Trophoblast cell (in vitro differentiated cells and primary cell): ENCODE data around the gene SLC5A12. TPM values are rescaled to one million over a fixed set of nuclear protein-coding genes. Genes with fewer than 3 reads are reported as not detected.

Experiments used
- DNase-seq, 2 donors: peaks; one replicate each; pipeline ENCODE4 v3.0.0-alpha.2; 2016
- H2AFZ ChIP-seq: 2 replicates; pipeline ENCODE4 v1.6.1; 2013; ENCODE audit warnings: low read length, moderate library complexity, mild to moderate bottlenecking; ENCODE audit not compliant: insufficient read depth, poor library complexity
- H2AK5ac ChIP-seq: 2 replicates; pipeline ENCODE4 v1.6.1; 2013; ENCODE audit warnings: mild to moderate bottlenecking, low read length
- H2BK120ac ChIP-seq: 2 replicates; pipeline ENCODE4 v1.6.1; 2013; ENCODE audit warnings: low read length, mild to moderate bottlenecking, moderate library complexity; ENCODE audit not compliant: insufficient read depth, poor library complexity
- H2BK12ac ChIP-seq: 2 replicates; pipeline ENCODE4 v1.6.1; 2013; ENCODE audit warnings: mild to moderate bottlenecking, low read length, moderate library complexity
- H2BK5ac ChIP-seq: 2 replicates; pipeline ENCODE4 v1.6.1; 2013; ENCODE audit warnings: low read length, low read depth, moderate library complexity, mild to moderate bottlenecking; ENCODE audit not compliant: poor library complexity
- H3K14ac ChIP-seq: 2 replicates; pipeline ENCODE4 v1.6.1; 2013; ENCODE audit warnings: mild to moderate bottlenecking, low read length
- H3K18ac ChIP-seq: 2 replicates; pipeline ENCODE4 v1.6.1; 2013; ENCODE audit warnings: mild to moderate bottlenecking, low read length
- H3K23ac ChIP-seq: 2 replicates; pipeline ENCODE4 v1.6.1; 2013; ENCODE audit warnings: low read length
- H3K27ac ChIP-seq: 2 replicates; pipeline ENCODE4 v1.5.1; 2013; ENCODE audit warnings: low read depth, mild to moderate bottlenecking, inconsistent platforms, low read length, moderate library complexity
- H3K27me3 ChIP-seq: 2 replicates; pipeline ENCODE4 v1.6.1; 2013; ENCODE audit warnings: inconsistent platforms, mild to moderate bottlenecking, low read length, moderate library complexity; ENCODE audit not compliant: insufficient read depth
- H3K36me3 ChIP-seq, 2 experiments: 1 replicate in 1 of 2; 2 replicates in 1 of 2; pipeline ENCODE4 v1.6.1; 2013; ENCODE audit warnings: low read length in 2 of 2, mild to moderate bottlenecking in 2 of 2, moderate library complexity in 1 of 2; ENCODE audit not compliant: insufficient read depth in 2 of 2, control insufficient read depth in 1 of 2
- H3K4ac ChIP-seq: 2 replicates; pipeline ENCODE4 v1.6.1; 2013; ENCODE audit warnings: low read depth, mild to moderate bottlenecking, low read length, moderate library complexity
- H3K4me1 ChIP-seq, 2 experiments: 1 replicate in 1 of 2; 2 replicates in 1 of 2; pipeline ENCODE4 v1.6.1; 2013; ENCODE audit warnings: low read length in 2 of 2, mild to moderate bottlenecking in 2 of 2, moderate library complexity in 1 of 2; ENCODE audit not compliant: insufficient read depth in 2 of 2, control insufficient read depth in 1 of 2
- H3K4me2 ChIP-seq: 2 replicates; pipeline ENCODE4 v1.6.1; 2013; ENCODE audit warnings: inconsistent platforms, mild to moderate bottlenecking, low read length, moderate library complexity
- H3K4me3 ChIP-seq: 2 replicates; pipeline ENCODE4 v1.5.1; 2013; ENCODE audit warnings: mild to moderate bottlenecking, low read depth, low read length, inconsistent platforms
- H3K79me1 ChIP-seq: one replicate; pipeline ENCODE4 v1.6.1; 2013; ENCODE audit warnings: low read length
- H3K79me2 ChIP-seq: 2 replicates; pipeline ENCODE4 v1.6.1; 2013; ENCODE audit warnings: low read length, mild to moderate bottlenecking; ENCODE audit not compliant: control insufficient read depth, insufficient read depth, poor library complexity
- H3K9ac ChIP-seq: 2 replicates; pipeline ENCODE4 v1.6.1; 2013; ENCODE audit warnings: mild to moderate bottlenecking, low read length
- H3K9me3 ChIP-seq: 2 replicates; pipeline ENCODE4 v1.6.1; 2013; ENCODE audit warnings: low read depth, mild to moderate bottlenecking, control low read depth, inconsistent platforms, low read length; ENCODE audit not compliant: insufficient read depth
- H4K12ac ChIP-seq: 2 replicates; pipeline ENCODE4 v1.6.1; 2013; ENCODE audit warnings: low read depth, mild to moderate bottlenecking, low read length, moderate library complexity
- H4K8ac ChIP-seq: 2 replicates; pipeline ENCODE4 v1.6.1; 2013; ENCODE audit warnings: low read depth, mild to moderate bottlenecking, low read length, moderate library complexity
- H4K91ac ChIP-seq: one replicate; pipeline ENCODE4 v1.6.1; 2013; ENCODE audit warnings: low read depth, mild to moderate bottlenecking, low read length, moderate library complexity
- WGBS: extraction: QIAGEN DNeasy Blood & Tissue Kit; methylation state at CpG from one replicate; pipeline ENCODE4 v1.1.7; 2013; ENCODE audit warnings: missing lambda C conversion rate; ENCODE audit not compliant: insufficient read length, insufficient coverage; ENCODE audit errors: extremely low coverage; 5-methylcytosine and 5-hydroxymethylcytosine counted together
- polyA plus RNA-seq: library from polyadenylated mRNA; stranded (reverse); fragments of 200-250 nt; gene quantifications from 2 replicates; pipeline ENCODE4 v1.2.3, GENCODE V29; 2013

The SLC5A12 gene
- 0.17 and 0.22 TPM in 2 replicates for polyA plus RNA-seq

GRCh38 chr11:26721948-26722475 is at the start of gene SLC5A12:
TSS of gene SLC5A12 (minus strand) at chr11:26722060. CDS start at chr11:26721714, 346 bp downstream.
- WGBS: no CpG with 5 or more reads among the region's 3 CpGs
- Histone ChIP-seq H2AFZ (no peak within 1 kb of the TSS), H2BK5ac (no peak within 1 kb of the TSS), H3K27ac (no peak within 1 kb of the TSS), H3K9ac (no peak within 1 kb of the TSS), H3K9me3 (no peaks in the 10 kb centered on the region), H3K14ac (no peak within 1 kb of the TSS), H3K4me1 (no peaks in the 10 kb centered on the region), H3K27me3 (no peaks in the 10 kb centered on the region), H4K8ac (no peak within 1 kb of the TSS), H4K91ac (no peak within 1 kb of the TSS), H3K79me2 (no peaks in the 10 kb centered on the region), H3K36me3 (no peaks in the 10 kb centered on the region), H3K23ac (no peak within 1 kb of the TSS), H3K18ac (no peak within 1 kb of the TSS), H3K4me3 (peak within 1 kb of the TSS; percentile 30), H2BK12ac (no peak within 1 kb of the TSS), H3K4me2 (no peak within 1 kb of the TSS), H2BK120ac (no peak within 1 kb of the TSS), H4K12ac (no peak within 1 kb of the TSS), H3K79me1 (no peaks in the 10 kb centered on the region), H3K4ac (no peak within 1 kb of the TSS), H2AK5ac (no peak within 1 kb of the TSS)
- DNase-seq: no peak

GRCh38 chr11:26769027-26769426 is 47.2 kb upstream of the SLC5A12 start:
- no peak for DNase-seq
- H3K4me1 ChIP-seq: no peaks in the 10 kb centered on the region
- H3K4me2 ChIP-seq: no peak overlapping the region
- no peaks in the 10 kb centered on the region for H3K9me3 ChIP-seq
- no peak overlapping the region for H4K12ac ChIP-seq
- no peak overlapping the region for H3K14ac ChIP-seq
- no peak overlapping the region for H4K8ac ChIP-seq
- H3K18ac ChIP-seq: no peak overlapping the region
- no peak overlapping the region for H3K23ac ChIP-seq
- no peak overlapping the region for H3K27ac ChIP-seq
- H3K79me2 ChIP-seq: no peaks in the 10 kb centered on the region
- no peak overlapping the region for H2BK12ac ChIP-seq
- H2AK5ac ChIP-seq: no peak overlapping the region
- H3K4ac ChIP-seq: no peak overlapping the region
- no peak overlapping the region for H3K9ac ChIP-seq
- H3K79me1 ChIP-seq: no peaks in the 10 kb centered on the region
- no peak overlapping the region for H2BK5ac ChIP-seq
- no peaks in the 10 kb centered on the region for H3K27me3 ChIP-seq
- H3K36me3 ChIP-seq: no peaks in the 10 kb centered on the region
- H2AFZ ChIP-seq: no peak overlapping the region
- H4K91ac ChIP-seq: no peak overlapping the region
- H3K4me3 ChIP-seq: no peak overlapping the region
- no peak overlapping the region for H2BK120ac ChIP-seq

GRCh38 chr11:26767060-26767459 is 45.2 kb upstream of the SLC5A12 start:
- Histone ChIP-seq H3K4ac (no peak overlapping the region), H3K23ac (no peak overlapping the region), H2BK12ac (no peak overlapping the region), H3K79me1 (no peaks in the 10 kb centered on the region), H4K91ac (no peak overlapping the region), H3K4me2 (no peak overlapping the region), H3K4me3 (no peak overlapping the region), H2BK5ac (no peak overlapping the region), H4K12ac (no peak overlapping the region), H3K36me3 (no peaks in the 10 kb centered on the region), H2AK5ac (no peak overlapping the region), H2AFZ (no peak overlapping the region), H3K18ac (no peak overlapping the region), H3K79me2 (no peaks in the 10 kb centered on the region), H2BK120ac (no peak overlapping the region), H3K27me3 (no peaks in the 10 kb centered on the region), H4K8ac (no peak overlapping the region), H3K14ac (no peak overlapping the region), H3K27ac (no peak overlapping the region), H3K9ac (no peak overlapping the region), H3K4me1 (no peaks in the 10 kb centered on the region), H3K9me3 (no peaks in the 10 kb centered on the region)
- DNase-seq: no peak
- WGBS: no CpG with 5 or more reads among the region's 2 CpGs

GRCh38 chr11:26765323-26765722 is 43.5 kb upstream of the SLC5A12 start:
- WGBS: no CpG with 5 or more reads among the region's 3 CpGs
- no peak overlapping the region for H4K12ac ChIP-seq
- H3K18ac ChIP-seq: no peak overlapping the region
- H3K79me2 ChIP-seq: no peaks in the 10 kb centered on the region
- no peak overlapping the region for H3K27ac ChIP-seq
- no peak overlapping the region for H2BK5ac ChIP-seq
- H3K4me1 ChIP-seq: no peaks in the 10 kb centered on the region
- H4K91ac ChIP-seq: no peak overlapping the region
- H3K23ac ChIP-seq: no peak overlapping the region
- H2BK120ac ChIP-seq: no peak overlapping the region
- no peak overlapping the region for H4K8ac ChIP-seq
- no peaks in the 10 kb centered on the region for H3K36me3 ChIP-seq
- no peak overlapping the region for H3K14ac ChIP-seq
- DNase-seq: no peak
- no peak overlapping the region for H3K9ac ChIP-seq
- H2AK5ac ChIP-seq: no peak overlapping the region
- no peak overlapping the region for H3K4me3 ChIP-seq
- no peaks in the 10 kb centered on the region for H3K79me1 ChIP-seq
- H3K27me3 ChIP-seq: no peaks in the 10 kb centered on the region
- H2BK12ac ChIP-seq: no peak overlapping the region
- no peaks in the 10 kb centered on the region for H3K9me3 ChIP-seq
- H3K4me2 ChIP-seq: no peak overlapping the region
- no peak overlapping the region for H3K4ac ChIP-seq
- no peak overlapping the region for H2AFZ ChIP-seq
